ENCODE data around the gene NPTN.

NPTN gene

GRCh38 chr15:73567020-73567419 is 66.2 kb downstream of the NPTN start:
- Histone ChIP-seq H3K27ac (replicated peaks) (no peak overlapping the region), H3K27me3 (ENCODE audit: insufficient read depth, poor library complexity, severe bottlenecking) (no peaks in the 10 kb centered on the region), H3K4me3 (replicated peaks; ENCODE audit: insufficient read depth, low read length) (no peak overlapping the region)
- no peak for DNase-seq (ENCODE audit: low read depth in 1 of 2, low spot score in 1 of 2)
- TF ChIP-seq GABPA (IDR thresholded peaks at IDR 0.05; ENCODE audit: low read depth) (no peak), REST (IDR thresholded peaks at IDR 0.05; ENCODE audit: insufficient replicate concordance, low read depth) (no peak), POLR2AphosphoS5 (IDR thresholded peaks at IDR 0.05; ENCODE audit: low read depth) (no peak), CTCF (IDR thresholded peaks at IDR 0.05; ENCODE audit: insufficient read depth, low read length) (no peak), SPI1 (IDR thresholded peaks at IDR 0.05; ENCODE audit: borderline replicate concordance, low read depth) (no peak)

- peak; percentile 35 to 85 for DNase-seq (ENCODE audit: low read depth in 1 of 2, low spot score in 1 of 2)
- H3K4me3 ChIP-seq (replicated peaks; ENCODE audit: insufficient read depth, low read length) = no peak overlapping the region
- 0 out of 2 replicates have a peak, but pooled peaks have one; percentile 23 for TF ChIP-seq POLR2AphosphoS5 (IDR thresholded peaks at IDR 0.05; ENCODE audit: low read depth)
- TF ChIP-seq GABPA (IDR thresholded peaks at IDR 0.05; ENCODE audit: low read depth) = no peak
- no peaks in the 10 kb centered on the region for H3K27me3 ChIP-seq (ENCODE audit: insufficient read depth, poor library complexity, severe bottlenecking)
- peak overlapping the region; percentile 23; the same call in 1 of the 2 replicates for H3K27ac ChIP-seq (replicated peaks)
Measured at GRCh38 chr15:73564255-73564654, 68.9 kb downstream of the NPTN start.

GRCh38 chr15:73560501-73561117 is 72.6 kb downstream of the NPTN start:
- DNase-seq (ENCODE audit: low read depth in 1 of 2, low spot score in 1 of 2) = peak in 1 of 2 experiments; percentile 47
- H3K4me3 ChIP-seq (replicated peaks; ENCODE audit: insufficient read depth, low read length) = no peak overlapping the region
- TF ChIP-seq SPI1 (IDR thresholded peaks at IDR 0.05; ENCODE audit: borderline replicate concordance, low read depth) (no peak), REST (IDR thresholded peaks at IDR 0.05; ENCODE audit: insufficient replicate concordance, low read depth) (no peak), GABPA (IDR thresholded peaks at IDR 0.05; ENCODE audit: low read depth) (no peak), CTCF (IDR thresholded peaks at IDR 0.05; ENCODE audit: insufficient read depth, low read length) (no peak), POLR2AphosphoS5 (IDR thresholded peaks at IDR 0.05; ENCODE audit: low read depth) (no peak)
- H3K27ac ChIP-seq (replicated peaks) = no peak overlapping the region
- H3K27me3 ChIP-seq (ENCODE audit: insufficient read depth, poor library complexity, severe bottlenecking) = no peaks in the 10 kb centered on the region

GRCh38 chr15:73558529-73558928 is 74.7 kb downstream of the NPTN start:
- no peak for TF ChIP-seq GABPA (IDR thresholded peaks at IDR 0.05; ENCODE audit: low read depth)
- Histone ChIP-seq H3K4me3 (replicated peaks; ENCODE audit: insufficient read depth, low read length) (no peak overlapping the region), H3K27me3 (ENCODE audit: insufficient read depth, poor library complexity, severe bottlenecking) (no peaks in the 10 kb centered on the region), H3K27ac (replicated peaks) (no peak overlapping the region)
- no peak for DNase-seq (ENCODE audit: low read depth in 1 of 2, low spot score in 1 of 2)

GRCh38 chr15:73555080-73555479 is 78.1 kb downstream of the NPTN start:
- DNase-seq (ENCODE audit: low read depth in 1 of 2, low spot score in 1 of 2) = no peak

More at GRCh38 chr15:73555080-73555479, 78.1 kb downstream of the NPTN start:
- H3K4me3 ChIP-seq (replicated peaks; ENCODE audit: insufficient read depth, low read length) = no peak overlapping the region
- TF ChIP-seq POLR2AphosphoS5 (IDR thresholded peaks at IDR 0.05; ENCODE audit: low read depth) = no peak
- no peak for TF ChIP-seq REST (IDR thresholded peaks at IDR 0.05; ENCODE audit: insufficient replicate concordance, low read depth)
- TF ChIP-seq GABPA (IDR thresholded peaks at IDR 0.05; ENCODE audit: low read depth) = no peak
- no peak for TF ChIP-seq SPI1 (IDR thresholded peaks at IDR 0.05; ENCODE audit: borderline replicate concordance, low read depth)
- TF ChIP-seq CTCF (IDR thresholded peaks at IDR 0.05; ENCODE audit: insufficient read depth, low read length) = no peak
- H3K27me3 ChIP-seq (ENCODE audit: insufficient read depth, poor library complexity, severe bottlenecking) = no peaks in the 10 kb centered on the region
- no peak overlapping the region for H3K27ac ChIP-seq (replicated peaks)
